ENCODE results near the gene PGS1.

The PGS1 gene

GRCh38 chr17:78427140-78427539 is 48.7 kb downstream of the PGS1 start:
- no peak for DNase-seq (ENCODE audit: low spot score)

DNA sequence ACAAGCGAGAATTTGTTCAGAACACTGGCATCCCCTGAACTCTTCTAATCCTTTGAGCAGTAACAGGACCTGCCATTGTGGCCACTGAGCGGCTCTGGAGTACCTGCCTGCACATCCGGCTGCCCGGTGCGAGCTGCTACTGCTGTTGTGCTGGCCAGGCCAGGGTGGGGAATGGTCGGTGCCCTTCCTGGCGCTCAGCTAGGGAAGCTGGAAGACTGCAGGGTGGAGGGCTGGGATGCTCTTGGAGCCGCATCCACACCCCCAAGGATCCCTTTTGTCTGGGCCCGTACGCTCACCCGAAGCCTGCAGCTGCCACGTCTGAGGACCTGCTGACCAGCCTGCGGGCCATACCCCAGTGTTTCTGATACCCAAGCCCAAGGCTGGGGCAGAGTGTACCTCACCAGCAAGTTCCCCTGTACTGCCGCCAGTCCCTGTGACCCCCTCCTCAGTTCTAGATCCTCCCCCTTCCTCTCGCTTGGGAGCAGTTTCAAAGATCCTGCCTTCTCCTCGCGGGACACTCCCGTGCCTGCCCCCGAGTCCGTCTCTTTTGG is 49.7 kb downstream of the PGS1 start:
- no peak for DNase-seq (ENCODE audit: low spot score)

DNA sequence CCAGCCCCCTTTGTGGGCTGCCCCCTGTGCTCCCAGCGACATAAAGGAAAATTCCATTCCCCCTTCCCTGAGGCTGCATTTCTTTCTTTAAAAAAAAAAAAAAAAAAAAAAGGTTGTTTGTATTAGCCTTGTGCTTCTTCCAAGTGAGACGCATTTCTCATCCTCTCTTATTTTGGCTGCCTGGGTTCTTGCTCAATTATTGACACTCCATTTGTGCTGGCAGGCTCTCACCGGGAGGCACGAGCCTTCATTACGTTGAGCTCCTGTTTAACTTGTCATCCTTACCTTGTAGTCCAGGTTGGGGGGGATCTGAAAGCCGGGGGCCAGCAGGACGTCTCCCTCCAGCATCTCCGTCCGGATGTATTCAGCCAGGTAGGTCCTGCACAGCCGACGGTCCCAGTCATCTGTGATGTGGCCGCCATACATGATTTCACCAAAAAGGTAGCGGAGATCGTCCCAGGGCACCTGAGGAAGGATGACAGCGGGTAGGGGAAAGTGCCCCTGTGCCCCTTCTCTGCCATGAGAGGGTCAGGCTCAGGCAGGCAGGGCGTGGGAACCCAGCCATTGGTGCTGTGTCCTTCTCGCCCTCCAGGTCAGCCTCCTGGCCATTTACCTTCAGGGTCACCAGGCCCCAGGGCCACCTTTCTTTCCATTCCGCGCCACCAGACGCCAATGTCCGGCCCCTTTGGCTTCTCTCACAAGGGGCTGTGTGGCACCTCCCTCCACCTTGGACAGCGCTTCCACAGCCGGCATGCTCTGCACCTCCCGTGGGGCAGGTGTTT is 50.6 kb downstream of the PGS1 start:
- no peak for DNase-seq (ENCODE audit: low spot score)

- no peak for DNase-seq (ENCODE audit: low spot score)
Measured at GRCh38 chr17:78429618-78429995, 51.2 kb downstream of the PGS1 start.

DNA sequence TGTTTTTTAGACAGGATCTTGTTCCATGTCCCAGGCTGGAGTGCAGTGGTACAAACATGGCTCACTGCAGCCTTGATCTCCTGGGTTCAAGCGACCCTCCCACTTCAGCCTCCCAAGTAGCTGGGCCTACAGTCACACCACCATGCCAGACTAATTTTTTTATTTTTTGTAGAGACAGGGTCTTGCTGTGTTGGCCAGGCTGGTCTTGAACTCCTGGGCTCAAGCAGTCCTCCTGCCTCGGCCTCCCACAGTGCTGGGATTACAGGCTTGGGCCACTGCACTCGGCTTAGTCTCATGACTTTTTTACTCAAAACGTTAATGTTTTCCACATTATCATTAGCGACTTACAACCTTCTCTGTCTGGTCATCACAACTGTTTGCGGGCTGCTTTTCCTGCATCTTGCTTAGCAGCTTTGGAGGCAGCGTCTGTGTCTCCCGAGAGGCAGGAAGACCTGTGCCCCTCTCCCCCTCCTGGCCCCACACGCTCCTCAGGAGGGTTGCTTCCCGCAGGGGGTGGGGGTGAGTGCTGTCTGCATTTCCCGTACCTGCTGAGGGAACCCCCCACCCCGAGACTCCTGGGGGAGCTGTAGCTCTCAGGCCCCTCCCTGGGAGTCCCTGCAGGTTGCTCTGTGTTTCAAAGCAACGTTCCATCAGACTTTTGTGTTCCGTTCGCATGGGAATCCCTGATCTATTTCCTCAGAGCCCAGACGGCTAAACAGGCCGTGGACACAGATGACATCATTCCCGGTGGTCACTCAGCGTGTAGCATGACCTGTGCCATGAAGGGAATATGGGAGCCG is 52.6 kb downstream of the PGS1 start:
- DNase-seq (ENCODE audit: low spot score): no peak

- no peak for DNase-seq (ENCODE audit: low spot score)
Measured at GRCh38 chr17:78431692-78431958, 53.2 kb downstream of the PGS1 start.

GRCh38 chr17:78432226-78433012 is 54.0 kb downstream of the PGS1 start:
- peak; percentile 92 for DNase-seq (ENCODE audit: low spot score)

- no peak for DNase-seq (ENCODE audit: low spot score)
Measured at GRCh38 chr17:78433013-78433727, 54.7 kb downstream of the PGS1 start.

DNA sequence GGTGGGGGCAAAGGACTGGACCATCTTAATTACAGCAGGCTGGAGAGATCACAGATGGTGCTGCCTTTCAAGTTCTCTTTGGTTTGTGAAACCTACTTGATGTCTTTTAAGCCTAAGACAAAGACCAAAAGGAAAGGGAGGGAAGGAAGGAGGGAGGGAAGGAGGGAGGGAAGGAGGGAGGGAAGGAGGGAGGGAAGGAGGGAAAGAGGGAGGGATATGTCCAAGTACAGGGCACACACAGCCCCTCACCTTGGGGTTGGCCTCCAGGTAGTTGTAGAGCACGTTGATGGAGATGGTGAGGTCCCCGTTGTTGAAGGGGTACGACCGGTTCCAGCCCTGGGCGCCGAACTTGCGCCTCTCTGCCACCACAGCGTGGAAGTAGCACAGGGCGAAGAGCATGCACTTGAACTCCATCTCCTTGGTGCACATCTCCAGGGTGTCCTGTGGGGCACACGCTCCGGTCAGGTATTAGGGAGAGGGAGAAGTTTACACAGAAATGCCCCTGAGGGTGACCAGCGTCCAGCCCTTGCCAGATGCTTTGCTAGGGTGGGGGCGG is 55.4 kb downstream of the PGS1 start:
- no peak for DNase-seq (ENCODE audit: low spot score)

DNA sequence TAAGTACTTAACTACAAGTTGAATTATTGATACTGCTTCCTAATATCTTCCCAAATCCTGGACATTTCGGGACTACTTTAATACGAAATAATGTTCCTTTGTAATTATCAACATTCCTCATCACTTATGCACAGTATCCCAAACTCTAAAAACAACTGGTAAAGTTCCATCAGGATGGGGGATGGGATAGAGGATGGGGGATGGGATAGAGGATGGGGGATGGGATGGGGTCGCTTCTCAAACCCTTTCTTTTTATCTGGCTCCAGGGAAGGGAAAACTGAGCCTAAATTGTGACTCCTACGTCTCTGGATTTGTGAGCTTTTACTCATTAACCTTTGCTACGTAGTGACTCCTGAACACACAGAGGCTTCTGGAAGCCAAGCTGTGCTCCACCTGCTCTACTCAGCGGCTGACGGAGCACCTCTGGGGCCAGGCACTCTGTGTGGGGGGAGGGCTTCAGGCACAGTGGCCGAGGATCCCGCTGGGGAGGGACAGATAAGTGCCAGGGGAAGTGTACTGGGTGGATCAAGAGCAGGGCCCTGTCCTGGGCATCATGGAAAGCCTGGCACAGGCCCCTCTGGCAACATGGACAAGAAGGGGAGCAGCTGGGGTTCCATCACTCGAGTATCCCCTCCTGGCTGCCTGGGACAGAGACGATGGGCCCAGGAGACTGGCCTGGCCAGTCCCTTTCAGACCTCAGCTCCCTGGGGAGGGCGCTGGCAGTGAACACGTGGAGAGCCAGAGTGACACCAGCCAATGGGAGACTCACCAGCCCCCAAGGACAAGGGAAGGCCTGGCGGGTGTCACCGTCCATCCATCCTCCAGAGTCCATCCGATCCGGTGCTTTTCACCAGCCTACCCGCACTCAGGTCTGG is 56.2 kb downstream of the PGS1 start:
- DNase-seq (ENCODE audit: low spot score): no peak

- DNase-seq (ENCODE audit: low spot score): no peak
Measured at GRCh38 chr17:78435330-78436005, 57.0 kb downstream of the PGS1 start.

DNA sequence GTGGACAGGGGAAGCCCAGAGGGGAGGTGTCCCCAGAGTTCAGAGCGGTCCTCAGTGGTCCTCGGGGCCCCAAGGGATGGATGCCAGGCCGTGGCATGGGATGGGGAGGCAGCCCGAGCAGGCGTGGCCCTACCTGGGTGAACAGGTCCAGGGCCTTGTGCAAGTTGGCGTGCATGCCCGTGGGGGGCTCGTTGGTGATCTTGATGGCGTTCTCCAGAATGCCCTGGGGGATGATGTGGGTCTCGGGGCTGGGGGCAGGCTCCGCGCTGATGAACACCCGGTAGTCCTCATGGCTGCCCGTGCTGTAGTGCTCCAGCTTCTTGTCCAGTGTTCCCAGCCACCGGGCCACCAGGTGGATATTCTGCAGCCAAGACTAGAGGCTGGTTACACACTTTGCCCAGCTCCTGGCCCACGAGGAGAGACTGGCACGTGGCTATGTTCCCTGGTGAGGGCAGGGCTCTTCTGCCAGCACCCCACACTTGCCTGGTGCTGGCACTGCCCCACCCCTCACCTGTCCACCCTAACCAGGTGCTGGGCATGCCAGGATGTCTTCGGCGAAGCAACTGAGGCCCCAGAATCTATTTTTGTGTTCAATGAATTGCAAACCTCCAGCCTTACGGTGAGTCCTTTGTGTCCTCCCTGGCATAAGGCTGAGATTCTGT is 59.2 kb downstream of the PGS1 start:
- no peak for DNase-seq (ENCODE audit: low spot score)

- DNase-seq (ENCODE audit: low spot score): no peak
Measured at GRCh38 chr17:78438271-78438691, 59.8 kb downstream of the PGS1 start.

DNA sequence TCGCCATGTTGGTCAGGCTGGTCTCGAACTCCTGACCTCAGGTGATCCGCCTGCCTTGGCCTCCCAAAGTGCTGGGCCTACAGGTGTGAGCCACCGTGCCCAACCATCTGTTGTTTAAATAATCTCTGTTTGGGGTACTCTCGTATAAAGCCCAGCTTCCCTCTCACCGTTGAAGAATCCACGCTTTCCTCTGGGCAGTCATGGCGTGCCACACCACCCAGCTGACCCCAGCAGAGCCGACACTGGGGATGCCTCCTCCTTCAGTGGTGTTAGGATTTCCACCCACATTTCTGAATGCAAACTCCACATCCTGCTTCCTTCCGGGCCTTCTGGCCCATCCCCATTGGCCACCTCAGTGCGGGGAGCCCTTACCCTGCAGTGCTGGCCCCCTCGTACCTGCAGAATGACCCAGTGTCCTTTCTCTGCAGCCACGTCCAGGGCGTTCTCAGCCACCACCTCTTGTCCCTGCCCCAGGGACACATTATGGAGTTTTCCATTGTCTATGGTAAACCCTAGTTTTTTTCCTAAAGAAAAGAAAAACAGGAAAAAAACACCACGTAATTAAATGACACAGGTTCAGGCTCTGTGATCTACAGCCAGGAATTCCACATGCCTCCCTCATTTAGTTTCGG is 60.4 kb downstream of the PGS1 start:
- no peak for DNase-seq (ENCODE audit: low spot score)

DNA sequence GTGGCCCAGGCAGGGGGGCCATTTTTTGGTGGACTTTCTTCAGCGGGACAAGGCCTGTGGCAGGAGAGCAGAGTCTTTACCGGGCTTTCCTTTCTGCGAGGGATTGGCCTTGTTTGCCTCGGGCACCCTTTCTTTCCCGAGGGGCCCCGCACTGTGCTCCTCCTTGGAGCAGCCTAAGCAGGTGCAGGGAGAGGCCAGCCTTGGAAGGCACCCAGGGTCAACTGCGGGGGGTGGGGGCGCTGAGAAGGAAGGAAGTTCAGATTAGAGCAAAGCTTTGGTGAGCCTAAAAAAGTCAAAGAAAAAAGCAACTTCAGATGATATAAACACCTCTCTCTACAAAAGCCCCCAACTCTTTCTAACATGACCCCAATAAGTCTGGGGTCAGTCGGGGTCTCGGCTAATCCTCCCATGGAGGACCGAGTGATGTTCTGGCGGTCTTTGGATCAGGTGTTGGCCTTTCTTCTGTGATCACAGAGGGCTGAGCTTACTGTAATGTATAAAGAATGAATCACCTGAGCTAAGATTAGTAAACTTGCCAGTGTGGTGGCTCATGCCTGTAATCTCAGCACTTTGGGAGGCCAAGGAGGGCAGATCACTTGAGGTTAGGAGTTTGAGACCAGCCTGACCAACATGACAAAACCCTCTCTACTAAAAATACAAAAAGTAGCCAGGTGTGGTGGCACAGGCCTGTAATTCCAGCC is 63.0 kb downstream of the PGS1 start:
- DNase-seq (ENCODE audit: low spot score): no peak

DNA sequence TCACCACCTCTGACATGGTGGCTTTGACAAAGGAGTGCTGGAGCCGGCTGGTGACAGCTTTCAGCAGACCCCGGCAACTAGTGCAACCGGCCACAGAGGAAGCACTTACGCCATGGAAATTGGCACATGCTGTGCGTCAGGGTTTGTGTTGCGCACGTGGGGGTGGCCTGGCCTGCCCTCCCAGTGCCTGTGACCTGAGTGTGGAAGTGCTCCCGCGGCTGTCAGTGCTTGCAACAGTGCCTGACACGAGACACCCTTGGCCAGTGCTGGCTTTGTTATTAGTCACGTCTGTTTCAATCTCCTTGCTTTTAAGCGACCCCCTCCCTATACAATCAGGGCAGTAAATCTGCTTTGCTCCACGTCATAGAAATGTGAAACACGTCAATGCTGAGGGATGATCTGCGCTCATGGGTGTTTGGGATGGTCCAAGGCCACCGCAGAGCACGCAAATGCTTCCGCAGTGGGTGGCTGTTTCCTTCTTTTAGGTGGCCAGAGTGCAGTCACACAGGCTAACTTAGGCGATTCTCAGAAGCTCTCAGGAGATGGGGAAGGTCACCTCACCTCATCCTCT is 64.3 kb downstream of the PGS1 start:
- DNase-seq (ENCODE audit: low spot score): no peak

DNA sequence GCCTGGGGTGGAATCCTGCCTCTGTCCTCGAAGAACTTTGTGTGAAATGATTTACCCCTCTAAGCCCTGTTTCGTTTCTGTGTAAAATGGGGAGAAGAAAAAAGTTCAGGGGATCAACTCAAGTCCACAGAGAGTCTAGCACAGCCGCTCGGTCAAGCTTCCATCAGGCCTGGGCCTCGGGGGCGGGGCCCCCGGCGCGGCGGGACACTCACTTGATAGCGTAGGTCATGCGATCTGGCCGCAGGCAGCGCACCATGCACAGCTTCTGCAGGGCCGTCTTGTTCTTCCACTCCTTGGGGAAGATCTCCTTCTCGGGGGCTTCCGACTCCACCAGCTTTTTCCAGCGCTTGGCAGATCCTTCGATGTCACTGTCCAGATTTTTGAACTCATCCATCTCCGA is 65.9 kb downstream of the PGS1 start:
- no peak for DNase-seq (ENCODE audit: low spot score)

- DNase-seq (ENCODE audit: low spot score): no peak
Measured at GRCh38 chr17:78446833-78447232, 68.4 kb downstream of the PGS1 start.

Measured in pons (tissue), 1 donor.